Skeletal muscle cell (primary cell): Measurements from ENCODE around the gene SLC15A4.
A peak's percentile ranks its signal among the peaks of the same experiment; 100 is the strongest.

ENCODE experiments used
- DNase-seq: peaks from one replicate; pipeline ENCODE4 v3.0.0-alpha.2; 2010; ENCODE audit warnings: low read depth
- H3K4me3 ChIP-seq: 2 replicates; pipeline ENCODE4 v1.5.1; 2011; ENCODE audit warnings: low read depth, mild to moderate bottlenecking, control low read depth, low read length, moderate library complexity

The SLC15A4 gene

GRCh38 chr12:128797119-128798118, 26.3 kb downstream of the SLC15A4 start:
- H3K4me3 ChIP-seq, result no peak overlapping the region
- peak; percentile 21 for DNase-seq

DNA sequence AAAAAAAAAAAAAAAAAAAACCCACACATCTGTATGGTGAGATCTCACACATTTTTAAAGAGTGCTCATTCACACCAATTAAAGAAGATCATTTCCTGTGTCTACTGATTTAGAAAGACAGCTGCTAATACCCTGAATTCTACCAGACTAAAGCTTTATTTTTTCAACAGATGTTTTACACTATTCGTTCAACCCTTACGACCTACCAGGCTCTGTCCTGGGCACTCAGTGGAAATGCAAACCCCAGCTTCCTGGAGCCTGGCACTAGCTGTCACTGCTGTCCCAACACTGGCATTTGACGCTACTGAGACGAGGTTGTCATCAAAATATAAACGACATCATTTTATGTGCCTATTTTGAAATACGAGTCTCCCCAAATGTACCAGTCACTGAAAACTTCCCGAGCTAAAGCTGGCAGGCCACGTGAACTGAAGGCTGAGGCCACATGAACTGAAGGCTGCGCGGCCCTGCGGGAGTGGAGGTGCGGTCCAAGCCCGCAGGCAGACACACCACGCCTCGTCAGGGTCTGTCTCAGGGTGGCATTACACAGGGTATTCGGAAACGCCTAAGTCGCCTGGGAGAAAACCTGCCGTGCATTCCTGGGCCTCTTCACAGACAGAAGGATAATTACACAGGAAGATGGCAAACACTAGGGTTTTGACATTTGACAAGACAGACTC, 27.2 kb downstream of the SLC15A4 start:
- no peak for DNase-seq
- H3K4me3 ChIP-seq, result no peak overlapping the region

DNA sequence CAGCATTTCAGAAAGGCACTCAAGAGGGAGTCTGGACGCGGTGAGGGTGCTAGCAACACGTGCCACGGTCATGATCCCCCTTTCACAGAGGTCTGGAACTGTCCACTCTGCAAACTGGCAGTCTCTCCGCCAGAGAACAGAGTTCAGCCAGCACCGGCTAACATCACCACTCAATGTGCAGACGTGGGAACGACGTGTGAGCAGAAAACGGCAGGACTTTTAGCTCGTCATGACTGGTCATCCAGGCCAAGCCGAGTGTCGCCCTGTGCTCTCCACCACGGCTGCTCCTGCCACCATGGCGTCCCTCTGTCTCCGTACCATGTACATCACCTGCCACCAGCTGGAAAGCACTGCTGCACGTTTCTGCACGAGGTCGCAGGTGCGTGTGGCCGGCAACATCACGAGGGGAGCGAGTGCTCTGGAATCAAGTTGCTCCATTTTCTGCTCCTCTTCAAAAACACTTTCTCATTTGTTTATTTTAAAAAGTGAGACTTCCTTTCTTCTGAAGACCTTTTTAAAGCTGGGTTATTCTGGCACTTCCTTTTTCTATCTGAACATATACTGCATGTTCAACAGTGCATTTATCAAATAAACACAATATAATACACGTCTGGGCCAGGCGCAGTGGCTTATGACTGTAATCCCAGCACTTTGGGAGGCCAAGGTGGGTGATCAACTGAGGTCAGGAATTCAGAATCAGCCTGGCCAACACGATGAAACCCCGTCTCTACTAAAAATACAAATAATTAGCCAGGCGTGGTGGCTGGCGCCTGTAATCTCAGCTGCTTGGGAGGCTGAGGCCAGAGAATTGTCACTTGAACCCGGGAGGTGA, 28.0 kb downstream of the SLC15A4 start:
- DNase-seq, result no peak
- no peak overlapping the region for H3K4me3 ChIP-seq

DNA sequence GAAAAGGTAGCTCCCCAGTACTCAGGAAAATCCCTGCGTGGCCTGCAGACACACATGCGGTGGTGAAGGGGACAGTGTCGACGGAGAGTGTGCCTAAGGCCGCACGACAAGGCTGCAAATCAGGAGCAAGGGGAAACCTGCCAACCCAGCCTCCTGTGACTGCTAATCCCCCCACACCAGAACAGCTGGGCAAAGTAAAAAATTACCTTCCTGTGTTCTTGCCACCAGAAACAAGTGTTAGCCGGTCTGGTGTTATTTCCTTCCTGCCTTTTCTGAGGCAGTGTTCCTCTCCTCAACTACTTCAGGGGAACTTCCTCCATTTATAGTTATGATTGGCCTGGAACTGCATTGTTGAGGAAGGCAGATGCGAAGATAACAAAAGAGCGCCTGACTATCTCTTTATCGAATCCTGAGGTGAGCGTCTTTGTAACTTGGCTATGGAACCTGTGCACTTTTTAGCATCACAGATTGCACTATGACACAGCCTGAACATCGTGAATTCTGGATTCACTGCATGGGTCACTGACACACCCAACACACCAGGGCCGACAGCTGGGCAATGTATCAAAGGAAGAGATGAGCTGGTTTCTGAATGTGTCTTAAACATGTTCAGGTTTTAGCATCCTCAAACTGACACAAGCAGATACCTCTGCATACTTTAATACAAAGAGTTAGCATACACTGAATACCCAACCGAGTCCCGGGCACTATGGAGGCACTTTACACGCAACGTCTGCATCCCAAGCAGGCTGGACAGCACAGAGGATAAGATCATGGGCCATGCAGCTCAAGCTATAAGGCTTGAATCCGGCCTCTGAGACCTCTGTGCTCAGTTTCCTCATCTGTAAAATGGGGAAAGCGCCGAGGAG, 28.9 kb downstream of the SLC15A4 start:
- H3K4me3 ChIP-seq, result no peak overlapping the region
- no peak for DNase-seq

GRCh38 chr12:128793701-128794100, 30.1 kb downstream of the SLC15A4 start:
- no peak overlapping the region for H3K4me3 ChIP-seq
- no peak for DNase-seq

DNA sequence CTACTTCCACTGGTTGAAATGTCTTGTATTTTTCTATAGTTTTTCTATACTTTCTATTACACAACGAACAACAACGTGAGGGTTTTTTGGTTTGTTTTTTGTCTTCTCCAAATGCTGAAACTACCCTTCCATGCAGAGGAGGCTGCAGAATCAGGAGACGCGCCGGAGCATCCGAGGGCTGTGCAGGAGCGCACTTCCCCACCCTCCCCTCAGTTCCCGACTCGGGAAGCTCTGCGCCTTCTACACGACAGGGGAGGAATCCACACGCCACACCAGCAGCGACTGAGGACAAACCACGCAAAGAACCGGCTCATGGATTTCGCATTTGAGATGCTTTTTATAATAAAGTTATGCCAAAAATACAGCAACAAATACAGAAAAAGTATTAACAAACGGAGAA, 30.9 kb downstream of the SLC15A4 start:
- DNase-seq, result no peak
- no peak overlapping the region for H3K4me3 ChIP-seq

DNA sequence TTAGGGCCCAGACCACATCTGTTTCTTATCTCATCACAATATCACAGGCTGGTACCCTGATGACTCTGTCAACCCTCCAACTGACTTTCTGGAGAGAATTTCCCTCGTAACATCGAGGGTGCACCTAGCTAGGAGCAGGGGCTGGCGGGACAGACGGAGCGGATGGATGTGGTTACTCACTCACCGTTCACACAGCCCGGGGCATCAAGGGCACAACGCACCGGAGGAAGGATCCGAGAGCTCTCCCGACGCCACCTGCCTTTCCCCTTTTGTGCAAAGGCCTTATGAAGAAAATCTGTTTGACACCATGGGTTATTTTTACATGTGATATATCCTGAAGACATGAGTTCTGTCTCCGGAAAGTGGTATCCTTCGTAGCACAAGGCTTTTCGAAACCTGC, 31.4 kb downstream of the SLC15A4 start:
- no peak for DNase-seq
- no peak overlapping the region for H3K4me3 ChIP-seq

DNA sequence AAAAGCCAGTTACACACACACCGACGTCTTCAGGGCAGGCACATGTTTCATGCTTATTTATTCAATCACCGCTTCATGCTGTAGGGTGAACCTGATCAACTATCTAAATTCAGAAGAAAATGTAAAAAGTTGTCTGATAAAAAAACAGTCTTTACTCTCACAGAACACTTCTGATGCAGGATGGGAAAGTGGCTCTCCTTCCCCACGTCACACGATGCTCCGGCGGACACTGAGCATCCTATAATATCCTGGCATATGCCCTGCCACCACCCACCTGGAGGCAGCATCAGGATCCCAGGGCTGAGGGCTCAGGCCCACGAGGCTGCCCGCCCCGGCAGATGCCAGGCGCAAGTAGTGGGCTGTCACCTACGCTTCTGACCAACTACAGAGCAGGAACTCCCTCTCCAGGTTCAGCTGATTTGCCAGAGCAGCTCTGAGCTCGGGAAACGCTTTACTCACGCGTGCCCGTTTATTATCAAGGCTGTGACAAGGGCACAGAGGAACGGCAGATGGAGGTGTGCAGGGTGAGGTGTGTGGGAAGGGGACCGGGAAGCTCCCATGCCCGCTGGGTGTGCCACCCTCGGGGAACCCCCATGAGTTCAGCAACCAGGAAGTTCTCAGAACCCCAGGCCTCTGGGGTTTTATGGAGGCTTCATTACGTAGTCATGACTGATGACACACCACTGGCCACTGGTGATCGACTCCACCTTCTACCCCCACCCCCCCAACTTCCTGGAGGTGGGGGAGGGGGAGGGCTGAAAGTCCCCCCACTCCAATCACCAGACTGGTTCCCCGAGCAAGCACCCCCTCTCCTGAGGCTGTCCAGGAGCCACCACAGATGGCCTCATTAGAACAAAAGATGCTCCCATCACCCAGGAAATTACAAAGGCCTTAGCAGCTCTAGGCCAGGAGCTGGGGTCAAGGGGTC, 32.1 kb downstream of the SLC15A4 start:
- no peak overlapping the region for H3K4me3 ChIP-seq
- DNase-seq, result no peak

DNA sequence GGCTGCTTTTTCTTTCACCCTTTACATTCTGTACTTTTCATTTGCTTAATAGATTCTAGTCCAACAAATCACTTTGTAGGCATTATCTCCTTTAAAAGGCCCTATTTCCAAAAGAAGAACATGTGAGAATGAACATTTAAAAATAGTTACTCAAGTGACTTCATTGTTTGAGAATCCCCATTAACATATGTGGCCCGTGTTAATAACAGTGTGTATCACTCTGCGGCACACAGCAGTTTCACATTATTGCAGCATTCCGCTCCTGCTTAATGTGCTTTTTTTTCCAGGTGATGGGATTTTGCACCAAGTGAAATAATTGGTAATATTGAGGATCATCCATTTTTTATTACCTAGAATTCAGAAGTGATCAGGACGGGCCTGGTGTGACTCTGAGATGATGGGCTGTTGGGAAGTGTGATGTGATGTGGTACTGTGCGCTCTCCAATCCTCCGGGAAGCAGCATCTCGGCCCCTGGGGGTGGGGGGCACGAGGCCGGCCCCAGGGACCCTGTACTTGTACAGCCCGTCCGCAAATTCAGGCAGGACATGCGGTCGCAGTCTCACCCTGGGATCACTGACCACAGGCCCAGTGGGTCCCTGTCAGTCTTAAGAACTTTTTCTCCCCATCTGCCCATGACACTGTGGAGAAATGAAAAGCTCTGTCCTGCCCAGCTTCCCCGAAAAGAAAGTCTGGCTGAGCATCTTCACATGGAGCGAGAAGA, 32.9 kb downstream of the SLC15A4 start:
- no peak for DNase-seq
- no peak overlapping the region for H3K4me3 ChIP-seq

DNA sequence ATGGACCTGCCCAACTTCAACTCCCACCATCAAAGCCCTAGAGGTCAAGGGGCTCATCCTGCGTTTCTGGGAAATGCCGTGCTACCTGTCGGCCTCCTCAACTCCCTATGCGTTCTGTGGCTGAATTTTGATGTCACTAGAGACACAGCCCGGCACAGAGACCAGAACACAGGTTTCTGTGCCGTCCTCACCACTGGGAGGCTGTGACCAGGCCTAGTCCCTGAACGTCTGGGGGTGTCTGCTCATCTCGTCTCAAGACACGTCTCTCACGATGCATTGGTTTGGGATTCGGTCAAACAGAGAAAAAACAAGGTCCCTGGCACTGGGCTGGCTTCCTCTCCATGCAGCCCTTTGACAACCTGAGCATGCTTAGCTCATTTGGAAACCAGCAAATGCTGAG, 33.5 kb downstream of the SLC15A4 start:
- DNase-seq, result no peak
- H3K4me3 ChIP-seq, result no peak overlapping the region

DNA sequence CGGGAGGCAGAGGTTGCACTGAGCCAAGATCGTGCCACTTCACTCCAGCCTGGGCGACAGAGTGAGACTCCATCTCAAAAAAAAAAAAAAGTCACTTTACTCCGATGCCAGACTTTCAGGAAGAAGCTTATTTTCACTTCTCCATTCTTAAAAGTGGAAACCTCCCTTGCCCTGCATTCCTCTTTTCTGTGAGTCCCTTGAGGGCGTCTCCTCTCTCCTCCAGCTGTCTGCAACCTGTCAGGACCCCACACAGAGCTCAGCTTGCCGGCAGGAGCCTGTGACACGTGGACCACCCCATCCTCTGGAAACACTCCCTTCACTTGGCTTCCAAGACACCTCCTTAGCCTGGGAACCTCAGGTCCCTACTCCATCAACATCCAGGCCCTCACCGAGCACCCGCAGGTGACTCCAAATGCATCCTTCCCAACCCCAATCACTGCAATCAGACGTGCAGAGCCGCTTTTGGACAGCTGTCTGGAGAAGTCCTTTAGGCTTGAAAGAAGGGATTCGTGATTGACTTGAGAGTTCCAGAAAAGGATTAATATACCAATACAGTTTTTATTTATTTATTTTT, 34.3 kb downstream of the SLC15A4 start:
- DNase-seq, result no peak
- no peak overlapping the region for H3K4me3 ChIP-seq

DNA sequence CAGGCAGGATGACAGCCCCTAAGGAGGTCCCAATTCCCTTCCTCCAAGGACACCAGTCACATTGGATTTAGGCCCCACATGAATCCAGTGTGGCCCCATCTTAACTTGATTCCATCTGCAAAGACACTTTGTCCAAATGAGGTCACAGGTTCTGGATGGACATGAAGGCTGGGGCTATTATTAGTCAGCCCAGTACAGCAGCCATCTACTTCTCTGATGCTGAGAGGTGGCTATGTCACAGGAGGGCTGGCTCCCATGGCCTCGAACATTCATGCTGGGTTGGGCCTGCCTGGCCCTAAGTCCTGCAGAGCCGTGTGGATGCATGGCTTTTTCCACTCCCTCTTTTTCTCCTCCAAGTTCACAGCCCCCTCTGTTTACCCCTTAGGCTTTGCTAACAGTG, 35.9 kb downstream of the SLC15A4 start:
- no peak overlapping the region for H3K4me3 ChIP-seq
- DNase-seq, result no peak

DNA sequence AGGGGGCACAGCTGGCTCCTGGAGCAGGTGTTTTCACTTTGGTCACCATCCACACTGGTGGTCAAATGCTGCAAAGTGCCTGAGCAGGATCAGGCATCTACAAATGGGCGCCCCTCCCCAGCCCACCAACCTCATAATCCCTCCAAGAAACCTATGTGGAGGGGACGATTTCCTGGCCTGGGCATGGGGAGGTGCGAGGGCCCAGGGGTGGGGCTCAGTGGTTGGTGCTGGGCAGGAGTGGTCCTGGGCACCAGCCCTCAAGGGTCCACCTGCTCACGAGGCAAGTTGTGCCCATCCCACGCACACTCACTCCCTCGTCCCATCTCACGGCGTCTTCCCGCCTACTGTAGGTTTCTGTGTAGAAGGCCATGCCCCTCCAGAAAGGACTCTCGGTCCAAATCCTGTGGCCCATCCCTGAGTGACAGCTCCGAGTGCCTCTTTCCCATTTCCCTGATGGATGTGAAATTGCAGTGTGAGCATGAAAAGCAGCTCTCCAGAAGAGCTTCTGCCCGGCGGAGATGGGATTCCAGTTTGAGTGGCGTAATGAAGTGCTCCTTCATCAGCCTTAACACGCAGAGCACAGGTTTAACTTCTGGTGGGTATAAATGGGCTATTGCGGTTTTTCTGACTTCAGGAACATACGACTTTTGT, 36.9 kb downstream of the SLC15A4 start:
- H3K4me3 ChIP-seq, result no peak overlapping the region
- no peak for DNase-seq

GRCh38 chr12:128784030-128784760, 39.6 kb downstream of the SLC15A4 start:
- DNase-seq, result no peak
- no peak overlapping the region for H3K4me3 ChIP-seq

GRCh38 chr12:128783129-128783574, 40.6 kb downstream of the SLC15A4 start:
- DNase-seq, result no peak
- H3K4me3 ChIP-seq, result no peak overlapping the region

DNA sequence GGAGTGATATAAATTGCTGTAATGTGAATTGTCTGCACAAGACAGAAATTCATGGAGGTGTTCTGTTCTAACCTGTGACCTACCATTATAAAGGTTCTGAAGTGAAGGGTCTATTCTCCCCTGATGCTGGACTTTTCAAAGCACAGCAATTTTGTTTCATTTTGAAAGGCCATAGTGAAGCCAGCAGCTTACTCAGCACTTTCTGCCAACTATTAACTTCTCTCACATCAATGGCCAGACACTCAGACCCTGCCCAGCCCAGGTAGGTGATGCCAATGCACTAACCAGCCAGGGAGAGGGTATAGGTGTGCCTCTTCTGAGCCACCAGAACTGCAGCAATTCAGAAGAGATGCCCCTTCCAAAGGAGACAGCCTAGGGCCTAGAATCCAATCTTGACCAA, 43.9 kb downstream of the SLC15A4 start:
- no peak for DNase-seq

More for the DNA sequence above, 43.9 kb downstream of the SLC15A4 start:
- H3K4me3 ChIP-seq, result no peak overlapping the region
